Naive thymus-derived CD4-positive, alpha-beta T cell (primary cell): ENCODE measurements around the gene FCAMR. TPM values are rescaled to one million over a fixed set of nuclear protein-coding genes. Genes with fewer than 3 reads are reported as not detected.
A peak's percentile ranks its signal among the peaks of the same experiment; 100 is the strongest.
"Not testable (repeated sequence)": the region's sequence is repeated elsewhere in the genome, so short reads cannot be mapped to it uniquely, and the experiment has no call there.

Source experiments
- ATAC-seq: fragments of 150-1000 bp; cut with Tn5 transposase; 2 replicates; pipeline ENCODE4 v1.10.0; 2021; ENCODE audit warnings: mild to moderate bottlenecking, moderate library complexity
- CTCF ChIA-PET: fragments of 350-600 bp; sonication (Branson Sonifier 250); formaldehyde crosslinking; loops from one replicate; lab custom pipeline; 2021; ENCODE audit warnings: antibody characterized with exemption; lab: Charles Lee
- POLR2A ChIA-PET: fragments of 350-600 bp; sonication (Branson Sonifier 250); formaldehyde crosslinking; loops from one replicate; lab custom pipeline; 2021; ENCODE audit warnings: antibody characterized with exemption, inconsistent platforms; lab: Charles Lee
- DNase-seq, 9 donors: peaks; one replicate each; pipeline versions ENCODE4 v3.0.0 to v3.0.0-alpha.2; 2020 to 2022; ENCODE audit warnings: mixed read lengths in 1 of 9
- H3K27ac ChIP-seq: one replicate; pipeline ENCODE4 v1.7.0; 2013; ENCODE audit warnings: mild to moderate bottlenecking, low read depth, low read length, moderate library complexity
- H3K27me3 ChIP-seq, 2 donors: one replicate each; pipeline ENCODE4 v1.7.0; 2013; ENCODE audit warnings: low read length in 2 of 2, mild to moderate bottlenecking in 2 of 2, moderate library complexity in 2 of 2; ENCODE audit not compliant: control insufficient read depth in 2 of 2, insufficient read depth in 2 of 2
- H3K36me3 ChIP-seq, 3 experiments: 1 replicate in 2 of 3; 2 replicates in 1 of 3; pipeline ENCODE4 v1.7.0; 2013; ENCODE audit warnings: low read length in 3 of 3, mild to moderate bottlenecking in 3 of 3, moderate library complexity in 1 of 3; ENCODE audit not compliant: insufficient read depth in 3 of 3, control insufficient read depth in 2 of 3
- H3K4me1 ChIP-seq, 2 donors: one replicate each; pipeline ENCODE4 v1.7.0; 2013; ENCODE audit warnings: low read length in 2 of 2, mild to moderate bottlenecking in 2 of 2, moderate library complexity in 1 of 2; ENCODE audit not compliant: control insufficient read depth in 2 of 2, insufficient read depth in 2 of 2
- H3K4me3 ChIP-seq: 2 replicates; pipeline ENCODE4 v1.7.0; 2013; ENCODE audit warnings: mild to moderate bottlenecking, low read length
- H3K9me3 ChIP-seq, 3 experiments: 1 replicate in 2 of 3; 2 replicates in 1 of 3; pipeline ENCODE4 v1.7.0; 2013; ENCODE audit warnings: low read length in 3 of 3; ENCODE audit not compliant: control insufficient read depth in 2 of 3
- H3K27ac Mint-ChIP-seq, 9 donors: one replicate each; pipeline ENCODE4 v1.8.0; 2020 to 2022; ENCODE audit warnings: mixed read lengths in 9 of 9, mild to moderate bottlenecking in 8 of 9, moderate library complexity in 5 of 9, inconsistent platforms in 2 of 9
- H3K27me3 Mint-ChIP-seq, 5 donors: one replicate each; pipeline ENCODE4 v1.8.0; 2021 to 2022; ENCODE audit warnings: mixed read lengths in 5 of 5, mild to moderate bottlenecking in 1 of 5
- H3K36me3 Mint-ChIP-seq, 5 donors: one replicate each; pipeline ENCODE4 v1.8.0; 2020 to 2022; ENCODE audit warnings: mixed read lengths in 5 of 5, mild to moderate bottlenecking in 3 of 5, inconsistent platforms in 1 of 5
- H3K4me1 Mint-ChIP-seq, 7 donors: one replicate each; pipeline ENCODE4 v1.8.0; 2020 to 2022; ENCODE audit warnings: mixed read lengths in 7 of 7, mild to moderate bottlenecking in 3 of 7, inconsistent platforms in 1 of 7
- H3K4me3 Mint-ChIP-seq, 10 donors: one replicate each; pipeline ENCODE4 v1.8.0; 2020 to 2022; ENCODE audit warnings: mild to moderate bottlenecking in 10 of 10, mixed read lengths in 10 of 10, moderate library complexity in 6 of 10, inconsistent platforms in 2 of 10
- H3K9me3 Mint-ChIP-seq, 11 donors: one replicate each; pipeline ENCODE4 v1.8.0; 2020 to 2022; ENCODE audit warnings: mixed read lengths in 11 of 11, mild to moderate bottlenecking in 4 of 11, inconsistent platforms in 1 of 11, moderate library complexity in 1 of 11
- intact Hi-C, 2 donors: fragments of 100-400 bp; cut with micrococcal nuclease; formaldehyde crosslinking; loops; one replicate each; pipeline ENCODE4 v1.15.1; 2023
- polyA plus RNA-seq, 2 donors: library from polyadenylated mRNA; unstranded; fragments of 300-500 nt; fragmentation: Illumina TruSeq; gene quantifications; one replicate each; pipeline ENCODE4 v1.2.3, GENCODE V29; 2021
- total RNA-seq, 6 experiments: library from RNA in 5 of 6; stranded (reverse) in 5 of 6; gene quantifications; 1 replicate in 5 of 6; 2 replicates in 1 of 6; pipeline ENCODE4 v1.2.3 and lab custom pipeline; 2021 to 2026

The FCAMR gene
- total and polyA plus RNA-seq, 7 experiments from 2014 or later, result not detected

- DNase-seq, result no peak
Observed at GRCh38 chr1:206929524-206929923, 40.7 kb downstream of the FCAMR start.

GRCh38 chr1:206926286-206926685 lies 44.0 kb downstream of the FCAMR start:
- DNase-seq (no peak), ATAC-seq (no peak)
- Mint-ChIP-seq H3K4me3 (no peak overlapping the region), H3K27me3 (no peaks in the 10 kb centered on the region), H3K9me3 (no peaks in the 10 kb centered on the region), H3K27ac (peak overlapping the region in 4 of 9 donors; percentile 36 to 82 (median 62)), H3K36me3 (peaks cover 0 to 3% (median 0%) of the 10 kb centered on the region in 5 donors), H3K4me1 (peaks cover 22 to 48% (median 36%) of the 10 kb centered on the region in 7 donors)
- Histone ChIP-seq H3K36me3 (no peaks in the 10 kb centered on the region), H3K4me1 (peaks cover 49 to 58% of the 10 kb centered on the region in 2 donors), H3K27me3 (no peaks in the 10 kb centered on the region), H3K27ac (no peak overlapping the region), H3K9me3 (no peaks in the 10 kb centered on the region), H3K4me3 (no peak overlapping the region)
- CTCF ChIA-PET, result interaction anchor here (0.7 to 19.1 kb wide), 5 partner anchors 9 to 358 kb away, joined by 3 to 343 read pairs (median 8); partner anchors contain the start of gene FCMR
- intact Hi-C loops, result loop anchor here in 1 of 2 donors (10.0 kb wide), 1 partner anchor 899 kb away; no protein-coding TSS in a partner anchor
- POLR2A ChIA-PET, result interaction anchor here (0.6 to 13.2 kb wide), 5 partner anchors 9 to 212 kb away, joined by 3 to 323 read pairs (median 4); partner anchors contain the start of gene FCMR

More at GRCh38 chr1:206929524-206929923, 40.7 kb downstream of the FCAMR start:
- intact Hi-C loops, result loop anchor here in 1 of 2 donors (10.0 kb wide), 1 partner anchor 895 kb away; no protein-coding TSS in a partner anchor
- H3K9me3 Mint-ChIP-seq, result no peaks in the 10 kb centered on the region
- CTCF ChIA-PET, result interaction anchor here (1.0 to 19.1 kb wide), 5 partner anchors 12 to 195 kb away, joined by 3 to 343 read pairs (median 50); partner anchors contain the start of genes FCMR and IL20
- POLR2A ChIA-PET, result interaction anchor here (13.0 to 13.2 kb wide), 2 partner anchors 12 to 24 kb away, joined by 167 to 323 read pairs; partner anchors contain the start of gene FCMR
- H3K4me1 Mint-ChIP-seq, result peaks cover 25 to 71% (median 58%) of the 10 kb centered on the region in 7 donors
- H3K4me3 Mint-ChIP-seq, result peak overlapping the region in 8 of 10 donors; percentile 9 to 80 (median 56)
- H3K9me3 ChIP-seq, result no peaks in the 10 kb centered on the region
- H3K36me3 ChIP-seq, result no peaks in the 10 kb centered on the region
- peak overlapping the region; percentile 62 to 94 (median 88) for H3K27ac Mint-ChIP-seq
- ATAC-seq, result no peak
- H3K36me3 Mint-ChIP-seq, result no peaks in the 10 kb centered on the region
- peak overlapping the region; percentile 5 for H3K27ac ChIP-seq
- no peaks in the 10 kb centered on the region for H3K27me3 ChIP-seq
- H3K4me3 ChIP-seq, result no peak overlapping the region
- peaks cover 29 to 44% of the 10 kb centered on the region in 2 donors for H3K4me1 ChIP-seq
- H3K27me3 Mint-ChIP-seq, result no peaks in the 10 kb centered on the region

- peaks cover 8 to 10% (median 9%) of the 10 kb centered on the region in 5 donors for H3K36me3 Mint-ChIP-seq
- H3K9me3 ChIP-seq, result no peaks in the 10 kb centered on the region
- H3K27me3 ChIP-seq, result no peaks in the 10 kb centered on the region
- peak in 3 of 9 donors; percentile 25 to 38 (median 37) for DNase-seq
- peaks cover 0 to 2% (median 0%) of the 10 kb centered on the region in 11 donors for H3K9me3 Mint-ChIP-seq
- ChIA-PET CTCF (interaction anchor here (0.8 to 19.1 kb wide), 8 partner anchors 8 to 199 kb away, joined by 3 to 343 read pairs (median 6); partner anchors contain the start of gene FCMR), POLR2A (interaction anchor here (0.8 to 13.2 kb wide), 7 partner anchors 8 to 396 kb away, joined by 3 to 323 read pairs (median 4); partner anchors contain the start of genes CD55 and FCMR)
- no peak overlapping the region for H3K4me3 Mint-ChIP-seq
- no peak overlapping the region for H3K27ac Mint-ChIP-seq
- no peak overlapping the region for H3K4me3 ChIP-seq
- peak; percentile 62 for ATAC-seq
- no peaks in the 10 kb centered on the region for H3K27me3 Mint-ChIP-seq
- H3K36me3 ChIP-seq, result peaks cover 0 to 4% (median 0%) of the 10 kb centered on the region in 3 experiments
- H3K4me1 Mint-ChIP-seq, result peaks cover 19 to 37% (median 31%) of the 10 kb centered on the region in 7 donors
- H3K27ac ChIP-seq, result peak overlapping the region; percentile 90
- intact Hi-C loops, result loop anchor here in 1 of 2 donors (10.0 kb wide), 1 partner anchor 900 kb away; no protein-coding TSS in a partner anchor
- H3K4me1 ChIP-seq, result peaks cover 46 to 51% of the 10 kb centered on the region in 2 donors
Observed at GRCh38 chr1:206925106-206925736, 45.0 kb downstream of the FCAMR start.

- CTCF ChIA-PET, result interaction anchor here (0.8 to 19.1 kb wide), 8 partner anchors 7 to 198 kb away, joined by 3 to 343 read pairs (median 6); partner anchors contain the start of gene FCMR
- Histone ChIP-seq H3K9me3 (no peaks in the 10 kb centered on the region), H3K27ac (peak overlapping the region; percentile 90), H3K27me3 (no peaks in the 10 kb centered on the region), H3K4me1 (peaks cover 41 to 45% of the 10 kb centered on the region in 2 donors), H3K4me3 (peak overlapping the region; percentile 76), H3K36me3 (peaks cover 0 to 4% (median 1%) of the 10 kb centered on the region in 3 experiments)
- H3K9me3 Mint-ChIP-seq, result peaks cover 0 to 2% (median 0%) of the 10 kb centered on the region in 11 donors
- POLR2A ChIA-PET, result interaction anchor here (0.8 to 13.2 kb wide), 7 partner anchors 7 to 397 kb away, joined by 3 to 323 read pairs (median 4); partner anchors contain the start of genes CD55 and FCMR
- no peak overlapping the region for H3K4me3 Mint-ChIP-seq
- no peak overlapping the region for H3K27ac Mint-ChIP-seq
- ATAC-seq (no peak), DNase-seq (no peak)
- peaks cover 12 to 15% (median 13%) of the 10 kb centered on the region in 5 donors for H3K36me3 Mint-ChIP-seq
- peaks cover 13 to 31% (median 30%) of the 10 kb centered on the region in 7 donors for H3K4me1 Mint-ChIP-seq
- H3K27me3 Mint-ChIP-seq, result no peaks in the 10 kb centered on the region
- intact Hi-C loops, result loop anchor here (5.0 to 10.0 kb wide), 8 partner anchors 53 to 1292 kb away; partner anchors contain the start of genes PFKFB2 (in 2 of the 2), YOD1 (in 2 of the 2), DYRK3 (in 1 of the 2) and ELK4 (in 1 of the 2)
Observed at GRCh38 chr1:206924592-206925105, 45.6 kb downstream of the FCAMR start.

GRCh38 chr1:206923961-206924557 lies 46.2 kb downstream of the FCAMR start:
- H3K36me3 ChIP-seq, H3K9me3 ChIP-seq, H3K9me3 Mint-ChIP-seq, H3K4me3 Mint-ChIP-seq, H3K27me3 ChIP-seq, DNase-seq, ATAC-seq, H3K27me3 Mint-ChIP-seq, H3K27ac Mint-ChIP-seq: not testable (repeated sequence)
- CTCF ChIA-PET, result interaction anchor here (1.1 to 19.1 kb wide), 7 partner anchors 7 to 198 kb away, joined by 5 to 343 read pairs (median 26); partner anchors contain the start of gene FCMR
- Mint-ChIP-seq H3K4me1 (peaks cover 10 to 32% (median 27%) of the 10 kb centered on the region in 7 donors), H3K36me3 (peaks cover 12 to 18% (median 15%) of the 10 kb centered on the region in 5 donors)
- Histone ChIP-seq H3K27ac (peak overlapping the region; percentile 90), H3K4me1 (peaks cover 38 to 45% of the 10 kb centered on the region in 2 donors), H3K4me3 (peak overlapping the region; percentile 76)
- POLR2A ChIA-PET, result interaction anchor here (0.8 to 13.2 kb wide), 7 partner anchors 7 to 208 kb away, joined by 3 to 600 read pairs (median 22); partner anchors contain the start of genes FCMR and IL24
- intact Hi-C loops, result loop anchor here (1.0 to 10.0 kb wide), 14 partner anchors 9 to 1292 kb away; partner anchors contain the start of genes DYRK3 (in 2 of the 2), PFKFB2 (in 2 of the 2), YOD1 (in 2 of the 2) and CD55 (in 1 of the 2)
